ENCODE data around the gene NRIP1.

The NRIP1 gene

DNA sequence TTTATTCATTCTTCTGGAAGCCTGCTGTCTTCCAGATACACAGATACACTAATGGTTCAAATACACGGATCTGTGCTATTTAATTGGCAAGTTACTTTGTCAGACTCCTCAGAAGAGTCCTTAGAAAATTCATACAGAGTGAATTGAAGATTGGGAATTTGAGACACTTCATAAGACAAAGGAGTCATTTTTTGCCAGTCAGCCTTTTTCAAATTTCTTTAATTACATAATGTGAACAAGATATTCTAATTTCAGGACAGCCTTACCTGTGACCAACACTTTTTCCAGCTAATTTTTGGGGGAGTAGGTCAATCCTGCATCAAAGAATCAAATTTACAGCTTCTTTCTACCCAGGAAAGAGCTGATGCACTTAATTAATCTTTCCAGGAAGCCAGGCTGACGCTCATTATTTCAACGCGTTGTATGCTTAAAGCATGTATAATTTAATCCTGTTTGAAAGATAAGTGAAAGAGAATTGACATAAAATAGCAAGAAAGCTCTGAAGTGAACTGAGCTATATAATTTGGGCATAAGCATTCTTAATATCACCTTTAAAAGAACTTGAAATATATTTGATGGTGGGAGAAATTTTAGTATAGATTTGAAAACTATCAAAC, 12.8 kb upstream of the NRIP1 start:
- no peak for DNase-seq (ENCODE audit: low read depth)
- in situ Hi-C loops (cut with HindIII; ENCODE audit: low sequenced_read_pairs), result no loop called here
- no peak overlapping the region for H3K4me3 ChIP-seq (ENCODE audit: low read depth, low read length)
- TF ChIP-seq, protein P1, sequence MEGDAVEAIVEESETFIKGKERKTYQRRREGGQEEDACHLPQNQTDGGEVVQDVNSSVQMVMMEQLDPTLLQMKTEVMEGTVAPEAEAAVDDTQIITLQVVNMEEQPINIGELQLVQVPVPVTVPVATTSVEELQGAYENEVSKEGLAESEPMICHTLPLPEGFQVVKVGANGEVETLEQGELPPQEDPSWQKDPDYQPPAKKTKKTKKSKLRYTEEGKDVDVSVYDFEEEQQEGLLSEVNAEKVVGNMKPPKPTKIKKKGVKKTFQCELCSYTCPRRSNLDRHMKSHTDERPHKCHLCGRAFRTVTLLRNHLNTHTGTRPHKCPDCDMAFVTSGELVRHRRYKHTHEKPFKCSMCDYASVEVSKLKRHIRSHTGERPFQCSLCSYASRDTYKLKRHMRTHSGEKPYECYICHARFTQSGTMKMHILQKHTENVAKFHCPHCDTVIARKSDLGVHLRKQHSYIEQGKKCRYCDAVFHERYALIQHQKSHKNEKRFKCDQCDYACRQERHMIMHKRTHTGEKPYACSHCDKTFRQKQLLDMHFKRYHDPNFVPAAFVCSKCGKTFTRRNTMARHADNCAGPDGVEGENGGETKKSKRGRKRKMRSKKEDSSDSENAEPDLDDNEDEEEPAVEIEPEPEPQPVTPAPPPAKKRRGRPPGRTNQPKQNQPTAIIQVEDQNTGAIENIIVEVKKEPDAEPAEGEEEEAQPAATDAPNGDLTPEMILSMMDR (IDR thresholded peaks at IDR 0.05; ENCODE audit: low read depth, low read length, missing control alignments), result no peak

DNA sequence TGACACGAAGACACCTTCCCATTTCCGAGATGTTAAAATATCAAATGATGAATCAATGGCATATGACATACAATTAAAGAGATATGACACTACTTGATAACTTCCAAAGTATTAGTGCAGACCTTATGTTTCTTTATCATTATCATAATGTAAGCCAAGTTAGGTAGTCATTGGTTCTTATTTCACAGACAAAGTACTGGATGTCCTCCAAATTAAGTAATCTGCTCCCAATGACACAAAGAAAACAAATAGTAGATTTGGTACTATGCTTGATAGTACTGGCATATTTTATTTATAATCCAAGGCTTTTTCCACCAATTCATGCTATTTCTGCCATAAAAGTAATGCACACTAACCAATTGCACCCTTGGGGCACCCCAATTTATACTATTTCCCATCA, 11.9 kb upstream of the NRIP1 start:
- in situ Hi-C loops (cut with HindIII; ENCODE audit: low sequenced_read_pairs), result no loop called here
- no peak for DNase-seq (ENCODE audit: low read depth)
- TF ChIP-seq, protein P1 (IDR thresholded peaks at IDR 0.05; ENCODE audit: low read depth, low read length, missing control alignments), result no peak
- H3K4me3 ChIP-seq (ENCODE audit: low read depth, low read length), result no peak overlapping the region

DNA sequence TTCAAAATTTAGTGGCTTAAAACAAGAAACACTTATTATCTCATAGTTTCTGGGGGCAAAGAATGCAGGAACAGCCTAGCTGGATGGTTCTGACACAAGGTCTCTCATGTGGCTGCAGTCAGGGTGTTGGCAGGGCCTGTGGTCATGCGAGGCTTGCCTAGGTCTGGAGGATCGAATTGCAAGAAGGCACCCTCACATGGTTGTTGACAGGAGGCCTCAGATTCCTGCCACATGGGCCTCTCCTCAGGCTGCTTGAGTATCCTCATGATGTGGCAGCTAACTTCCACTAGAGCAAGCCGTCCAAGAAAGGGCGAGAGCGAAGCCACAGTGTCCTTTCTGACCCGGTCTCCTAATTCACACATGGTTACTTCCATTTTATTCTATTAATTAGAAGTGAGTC, 6.2 kb upstream of the NRIP1 start:
- in situ Hi-C loops (cut with HindIII; ENCODE audit: low sequenced_read_pairs), result no loop called here
- no peak for DNase-seq (ENCODE audit: low read depth)
- H3K4me3 ChIP-seq (ENCODE audit: low read depth, low read length), result no peak overlapping the region
- TF ChIP-seq, protein P1 (IDR thresholded peaks at IDR 0.05; ENCODE audit: low read depth, low read length, missing control alignments), result no peak

DNA sequence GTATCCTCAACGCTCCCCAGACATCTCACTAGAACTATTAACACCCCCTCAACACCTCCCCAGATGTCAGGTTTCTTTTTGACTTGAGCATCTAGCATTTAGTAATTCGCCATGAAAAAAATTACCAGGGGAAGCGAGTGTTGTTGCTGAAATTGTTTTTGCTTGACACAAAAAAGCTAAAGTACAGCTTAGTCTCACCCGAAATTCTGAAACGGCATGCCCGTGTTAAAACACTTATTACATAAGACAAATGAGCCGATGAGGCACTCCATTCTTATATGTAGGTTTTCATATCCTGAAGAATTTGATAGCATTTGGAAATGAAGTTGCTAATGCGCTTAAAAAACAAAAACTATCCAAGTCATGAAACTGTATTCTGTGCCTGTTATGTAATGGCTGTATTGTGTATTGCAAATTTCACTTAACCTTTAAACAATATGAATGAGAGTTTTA, 1.3 kb upstream of the NRIP1 start:
- no peak for DNase-seq (ENCODE audit: low read depth)
- TF ChIP-seq, protein P1 (IDR thresholded peaks at IDR 0.05; ENCODE audit: low read depth, low read length, missing control alignments), result no peak
- in situ Hi-C loops (cut with HindIII; ENCODE audit: low sequenced_read_pairs), result no loop called here
- peak overlapping the region; percentile 78 for H3K4me3 ChIP-seq (ENCODE audit: low read depth, low read length)

DNA sequence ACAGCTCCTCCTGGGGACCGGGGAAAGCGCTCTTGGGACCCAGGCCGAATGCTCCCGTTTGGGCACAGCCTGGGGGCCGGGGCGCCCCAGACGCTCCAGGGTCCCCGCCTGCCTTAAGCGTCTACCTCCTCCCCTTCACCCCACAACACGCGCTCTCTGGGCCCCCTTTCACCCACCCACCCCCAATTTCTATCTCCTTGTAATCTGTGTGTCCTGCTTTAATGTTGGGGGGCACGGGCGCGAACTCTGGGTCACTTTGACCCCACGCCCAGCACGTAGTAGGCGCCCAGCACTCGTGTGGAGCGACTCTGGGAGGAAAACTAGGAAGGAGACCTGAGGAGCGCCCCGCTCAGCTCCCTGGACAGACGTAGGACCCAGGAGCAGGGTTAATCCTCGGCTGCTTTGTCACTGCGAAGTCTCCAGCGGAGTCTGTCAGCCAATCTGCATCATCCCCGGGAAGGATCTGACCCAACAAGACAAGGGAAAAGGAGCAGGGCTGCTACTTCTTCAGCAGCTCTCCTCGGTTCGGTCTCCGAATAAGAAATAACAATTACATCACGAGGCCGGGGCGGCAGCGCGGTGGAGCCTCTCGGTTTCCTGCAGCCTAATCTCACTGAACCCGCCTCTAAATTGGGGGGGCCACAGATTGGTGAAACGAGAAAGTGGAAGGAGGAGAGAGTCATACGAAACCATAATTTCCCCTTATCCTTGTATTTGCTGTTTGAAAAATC, 757 bp upstream of the NRIP1 start:
- TF ChIP-seq, protein P1 (IDR thresholded peaks at IDR 0.05; ENCODE audit: low read depth, low read length, missing control alignments), result no peak
- in situ Hi-C loops (cut with HindIII; ENCODE audit: low sequenced_read_pairs), result no loop called here

DNA sequence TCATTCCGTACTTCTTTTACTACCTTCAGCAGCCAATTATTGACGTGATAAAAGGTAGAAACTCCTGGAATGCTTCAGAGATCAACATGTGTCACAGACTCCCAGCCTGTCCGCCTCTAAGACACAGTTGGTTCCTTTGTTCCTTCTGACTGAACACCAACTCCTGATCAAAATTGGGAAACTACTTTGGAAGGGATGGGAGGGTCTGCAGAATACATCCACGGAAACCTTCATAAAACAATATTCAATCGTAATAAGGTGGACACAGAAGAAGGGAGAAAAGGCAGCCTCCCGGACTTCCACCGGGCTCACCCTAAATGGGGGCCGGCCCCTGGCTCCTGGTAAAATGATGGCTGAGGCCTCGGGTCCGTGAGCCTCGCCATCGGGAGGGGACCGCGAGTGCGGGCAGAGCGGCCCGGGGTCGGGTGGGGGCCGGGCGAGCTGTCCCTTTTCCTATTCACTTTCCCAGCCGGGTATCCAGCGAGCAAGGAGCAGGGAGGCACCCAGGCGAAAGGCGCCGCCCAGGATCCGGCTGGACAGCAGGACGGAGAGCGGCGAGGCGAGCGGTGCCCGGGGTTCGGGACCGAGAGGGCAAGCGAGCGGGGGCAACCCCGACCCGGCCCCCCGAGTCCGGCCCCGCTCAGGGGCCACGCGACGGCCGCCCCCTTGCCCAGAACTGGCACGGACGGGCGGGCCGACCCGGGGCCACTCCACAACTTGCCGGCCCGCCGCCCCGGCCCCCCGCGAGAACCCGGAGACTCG, 805 bp downstream of the NRIP1 start:
- DNase-seq (ENCODE audit: low read depth), result no peak
- in situ Hi-C loops (cut with HindIII; ENCODE audit: low sequenced_read_pairs), result no loop called here
- TF ChIP-seq, protein P1 (IDR thresholded peaks at IDR 0.05; ENCODE audit: low read depth, low read length, missing control alignments), result no peak
- H3K4me3 ChIP-seq (ENCODE audit: low read depth, low read length), result peak overlapping the region; percentile 78

More for the DNA sequence above, 757 bp upstream of the NRIP1 start:
- peak; percentile 53 for DNase-seq (ENCODE audit: low read depth)
- peak overlapping the region; percentile 78 for H3K4me3 ChIP-seq (ENCODE audit: low read depth, low read length)

All from astrocyte of the cerebellum (primary cell).